ENCODE measurements around the gene FUZ.

Gene FUZ

DNA sequence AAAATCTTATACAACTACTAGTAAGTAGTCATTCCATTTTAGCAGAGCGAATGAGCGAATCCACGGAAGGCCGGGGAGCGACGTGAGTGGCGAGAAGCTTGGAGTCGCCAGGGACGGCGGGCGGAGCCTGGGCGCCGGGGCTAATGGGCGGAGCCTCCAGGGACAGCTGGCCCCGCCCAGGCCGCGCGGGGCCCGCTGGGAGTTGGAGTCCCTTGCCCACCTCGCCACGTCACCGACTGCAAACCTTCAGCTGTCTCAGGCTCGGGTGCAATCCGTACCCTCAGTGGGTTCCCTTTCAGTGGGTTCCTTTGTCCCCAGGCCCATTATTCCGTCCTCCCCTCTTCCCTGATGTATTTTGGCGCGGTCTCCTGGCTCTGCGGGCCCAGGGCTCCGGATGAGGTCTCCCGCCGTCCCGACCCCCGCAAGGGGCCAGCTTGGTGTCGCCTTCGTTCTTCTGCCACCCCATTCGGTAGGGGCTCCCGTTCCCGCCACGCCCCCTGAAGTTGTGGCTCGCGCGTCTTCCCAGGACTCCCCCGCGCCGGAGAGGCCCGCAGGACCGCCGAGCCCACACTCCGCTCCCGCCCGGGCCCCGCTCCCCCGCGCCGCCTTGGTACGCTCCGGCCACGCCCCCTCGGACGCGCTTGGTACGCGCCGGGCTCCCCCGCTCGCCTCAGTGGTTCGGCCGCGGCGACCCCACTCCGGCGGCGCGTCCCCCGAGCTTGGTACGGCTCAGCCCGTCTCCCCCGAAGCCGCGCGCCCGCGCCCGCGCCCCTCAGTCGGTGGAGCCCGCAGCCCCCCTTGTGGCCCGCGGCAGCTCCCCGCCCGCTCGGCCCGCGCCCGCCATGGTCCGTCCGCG is 37.6 kb upstream of the FUZ start, which contains the start of gene PTOV1:
TSS of gene PTOV1 (plus strand) at position 673 of the 856 bp plus-strand sequence.
- peak; percentile 91 for DNase-seq

DNA sequence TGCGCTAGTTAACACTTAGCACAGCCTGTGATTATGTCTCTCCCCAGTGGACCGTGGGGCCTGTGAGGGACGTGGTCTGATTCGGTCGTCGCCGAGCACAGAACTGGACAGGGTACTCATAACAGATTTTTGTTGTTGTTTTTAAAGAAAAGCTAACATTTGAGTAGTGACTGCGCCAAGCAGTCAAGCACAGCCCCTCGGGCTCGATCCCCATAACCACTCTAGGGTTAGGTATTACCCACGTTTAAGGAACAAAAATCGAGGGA is 37.1 kb upstream of the FUZ start:
- DNase-seq = no peak

DNA sequence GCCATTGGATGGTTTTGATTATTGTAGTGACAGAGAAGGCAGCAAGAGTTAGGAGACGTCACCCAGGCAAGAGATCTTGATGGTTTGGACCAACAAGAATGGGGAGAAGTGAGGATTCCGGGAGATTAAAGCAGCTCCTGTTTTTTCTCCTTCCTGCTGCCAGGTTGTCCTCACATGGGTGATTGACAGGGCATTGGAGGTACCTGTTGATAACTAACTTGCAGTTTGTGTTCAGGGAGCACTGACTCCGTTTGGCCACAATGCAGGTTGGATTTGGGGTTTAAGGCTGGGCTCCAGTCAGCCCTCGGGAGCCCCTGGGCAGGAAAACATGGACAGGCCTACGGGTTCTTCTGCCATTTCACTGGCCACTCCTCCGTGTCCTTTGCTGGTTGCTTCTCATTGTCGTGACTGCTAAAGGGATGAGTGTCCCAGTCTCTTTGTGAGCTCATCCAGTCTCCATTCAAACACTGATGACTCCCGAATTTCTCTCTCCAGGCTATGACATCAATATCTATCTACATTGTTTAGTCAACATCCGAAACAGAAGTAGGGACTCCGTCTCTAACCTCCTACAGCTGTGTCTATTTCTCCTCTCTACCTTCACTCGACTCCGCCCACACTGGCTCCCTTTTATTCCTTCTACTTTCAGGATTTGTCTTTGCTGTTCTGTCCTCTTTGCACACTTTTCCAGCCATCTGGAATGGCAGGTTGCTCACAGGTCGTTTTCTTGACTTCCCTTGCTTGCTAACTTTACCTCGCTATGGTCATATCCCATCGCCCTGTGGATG is 36.5 kb upstream of the FUZ start:
- DNase-seq = no peak

DNA sequence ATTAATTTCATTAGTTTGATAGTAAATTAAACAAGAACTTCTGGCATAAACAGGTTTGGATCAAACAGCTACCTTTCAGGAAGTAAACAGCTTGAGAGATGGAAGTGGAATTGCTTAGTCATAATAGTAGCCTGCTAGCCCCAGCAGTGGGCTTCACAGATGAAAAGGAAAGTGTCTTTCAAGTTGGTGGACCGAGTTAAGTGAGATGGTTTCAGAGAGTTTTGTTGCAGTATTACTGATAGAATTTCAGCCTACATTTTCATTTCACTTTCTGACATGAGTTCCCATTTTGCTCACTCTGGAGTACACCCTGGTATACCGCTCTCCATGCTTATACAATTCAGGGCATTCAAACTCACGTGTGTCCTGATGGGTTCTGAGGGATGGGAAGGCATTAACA is 35.8 kb upstream of the FUZ start:
- no peak for DNase-seq

DNA sequence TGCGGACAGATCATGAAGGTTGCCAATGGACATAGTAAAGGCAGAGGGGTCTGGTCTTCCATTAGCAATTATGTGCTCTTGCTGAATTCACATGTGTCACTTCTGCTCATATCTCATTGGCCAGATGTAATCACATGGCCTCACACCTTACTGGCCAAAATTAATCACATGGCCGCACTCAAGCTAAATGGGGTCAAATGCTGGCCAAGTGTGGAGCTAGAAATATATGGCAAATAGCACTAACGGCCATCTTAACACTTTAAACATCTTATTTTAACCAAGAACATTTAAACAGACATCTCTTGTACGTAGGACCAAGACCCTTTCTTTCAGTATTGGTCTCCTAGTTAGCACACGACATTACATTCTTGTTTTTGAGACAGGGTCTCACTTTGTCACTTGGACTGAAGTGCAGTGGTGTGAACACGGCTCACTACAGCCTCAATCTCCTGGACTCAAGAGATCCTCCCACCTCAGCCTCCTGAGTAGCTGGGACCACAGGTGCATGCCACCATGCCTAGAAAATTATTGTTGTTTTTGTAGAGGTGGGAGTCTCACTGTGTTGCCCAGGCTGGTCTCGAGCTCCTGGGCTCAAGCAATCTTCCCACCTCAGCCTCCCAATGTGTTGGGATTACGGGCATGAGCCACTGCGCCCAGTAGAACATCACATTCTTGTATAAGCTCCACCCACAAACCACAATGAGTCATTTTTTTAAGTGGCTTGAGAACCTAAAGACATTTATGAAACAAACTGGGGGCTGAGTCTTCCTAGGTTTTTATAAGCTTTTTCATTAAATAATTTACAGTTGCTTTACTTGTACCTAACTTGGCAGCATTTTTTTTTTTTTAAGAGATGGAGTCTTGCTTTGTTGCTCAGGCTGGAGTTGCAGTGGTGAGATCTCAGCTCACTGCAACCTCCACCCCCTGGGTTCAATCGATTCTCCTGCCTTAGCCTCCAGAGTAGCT is 34.9 kb upstream of the FUZ start:
- DNase-seq = no peak

DNA sequence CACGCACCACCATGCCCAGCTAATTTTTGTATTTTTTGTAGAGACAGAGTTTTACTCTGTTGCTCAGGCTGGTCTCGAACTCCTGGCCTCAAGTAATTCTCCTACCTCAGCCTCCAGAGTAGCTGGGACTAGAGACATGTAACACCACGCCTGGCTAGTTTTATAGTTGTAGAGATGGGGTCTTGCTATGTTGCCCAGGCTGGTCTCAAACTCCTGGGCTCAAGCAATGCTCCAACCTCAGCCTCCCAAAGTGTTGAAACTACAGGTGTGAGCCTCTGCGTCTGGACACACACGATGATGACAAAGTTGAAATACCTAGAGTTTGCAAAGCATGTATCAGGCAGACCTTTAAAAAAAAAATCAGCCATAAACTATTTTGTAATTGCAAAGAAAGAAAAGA is 33.3 kb upstream of the FUZ start:
- DNase-seq = no peak

DNA sequence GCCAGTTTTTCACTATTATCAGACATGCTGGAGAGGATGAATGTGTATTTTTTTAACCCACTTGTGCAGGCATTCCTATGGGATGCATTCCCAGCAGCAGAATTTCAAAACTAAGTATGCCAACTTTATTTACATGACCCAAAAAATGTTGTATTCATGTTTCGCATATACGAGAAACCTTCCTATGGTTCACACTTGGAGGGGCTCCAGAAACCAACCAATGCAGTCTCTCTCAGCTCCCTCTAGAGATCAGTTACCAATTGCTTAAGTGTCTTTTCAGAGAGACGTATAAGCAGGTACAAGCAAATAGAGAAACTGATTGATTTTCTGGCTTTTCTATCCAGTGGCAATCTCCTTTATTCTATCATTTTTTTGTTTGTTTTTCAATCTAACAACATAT is 32.3 kb upstream of the FUZ start:
- no peak for DNase-seq

DNA sequence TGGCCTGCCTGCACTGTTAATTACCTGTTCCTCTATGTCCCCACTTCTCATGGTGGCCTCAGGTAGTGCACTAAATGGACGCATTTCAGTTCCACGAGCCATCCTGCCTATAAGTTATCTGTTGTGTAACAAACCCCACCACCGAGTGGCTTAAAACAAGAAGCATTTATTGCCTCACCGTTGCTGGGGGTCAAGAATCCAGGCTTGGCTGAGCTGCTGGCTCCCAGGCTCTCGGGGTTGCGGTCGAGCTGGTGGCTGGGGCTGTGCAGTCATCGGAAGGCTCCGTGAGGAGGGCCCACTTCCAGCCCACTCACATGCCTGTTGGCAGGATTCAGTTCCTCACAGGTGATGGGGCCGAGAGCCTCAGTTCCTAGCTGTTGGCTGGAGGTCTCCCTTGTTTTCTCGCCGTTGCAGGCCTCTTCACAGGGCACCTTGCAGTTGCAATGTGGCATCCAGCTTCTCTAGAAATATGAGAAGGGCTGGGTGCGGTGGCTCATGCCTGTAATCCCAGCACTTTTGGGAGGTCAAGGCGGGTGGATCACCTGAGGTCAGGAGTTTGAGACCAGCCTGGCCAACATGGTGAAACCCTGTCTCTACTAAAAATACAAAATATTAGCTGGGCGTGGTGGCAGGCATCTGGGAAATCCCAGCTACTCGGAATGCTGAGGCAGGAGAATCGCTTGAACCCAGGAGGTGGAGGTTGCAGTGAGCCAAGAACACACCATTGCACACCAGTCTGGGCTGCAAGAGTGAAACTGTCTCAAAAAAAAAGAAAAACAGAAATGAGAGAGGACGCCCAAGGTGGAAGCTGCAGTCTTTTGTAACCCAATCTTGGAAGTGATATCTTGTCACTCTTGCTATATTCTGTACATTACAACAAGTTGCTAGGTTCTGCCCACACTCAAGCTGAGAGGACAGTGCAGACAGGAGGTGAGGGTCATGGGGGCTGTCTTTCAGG is 31.3 kb upstream of the FUZ start:
- DNase-seq = no peak

DNA sequence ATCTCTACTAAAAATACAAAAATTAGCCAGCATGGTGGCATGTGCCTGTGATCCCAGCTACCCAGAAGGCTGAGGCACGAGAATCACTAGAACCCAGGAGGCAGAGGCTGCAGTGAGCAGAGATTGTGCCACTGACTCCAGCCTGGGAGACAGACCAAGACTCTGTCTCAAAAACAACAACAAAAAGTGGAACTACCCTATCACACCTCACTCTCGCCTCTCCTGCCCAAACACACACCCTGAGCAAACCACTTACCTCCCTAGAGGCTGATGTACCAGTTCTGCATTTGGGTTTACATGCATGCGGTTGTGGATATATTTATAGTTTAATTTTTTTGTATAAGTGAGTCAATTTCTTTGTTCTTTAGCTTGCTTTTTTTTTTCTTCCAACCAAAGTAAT is 30.2 kb upstream of the FUZ start:
- no peak for DNase-seq

DNA sequence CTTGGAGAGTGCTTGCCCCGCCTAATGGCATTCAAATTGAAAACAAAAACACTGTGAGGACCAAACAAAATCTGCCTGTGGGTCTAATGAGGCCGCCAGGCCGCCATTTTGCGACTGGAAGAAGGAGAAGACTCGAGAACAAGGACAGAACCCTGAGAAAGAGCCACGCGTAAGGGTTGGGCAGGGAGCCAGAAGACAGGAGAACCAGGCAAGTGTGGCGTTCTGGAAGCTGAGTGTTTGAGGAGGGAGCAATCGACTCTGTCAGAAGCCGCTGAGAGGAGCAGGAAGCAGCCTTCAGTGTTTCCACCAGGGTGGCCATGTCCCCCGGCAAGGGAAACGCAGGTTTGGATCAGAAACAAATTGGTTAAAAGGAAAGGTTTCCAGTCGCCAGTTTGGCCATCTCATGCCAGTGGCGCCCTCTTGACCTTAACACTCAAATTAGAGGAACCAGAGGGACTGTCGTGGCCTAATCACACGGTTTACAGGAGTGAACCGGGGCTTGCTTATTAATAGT is 27.7 kb upstream of the FUZ start:
- DNase-seq = no peak

DNA sequence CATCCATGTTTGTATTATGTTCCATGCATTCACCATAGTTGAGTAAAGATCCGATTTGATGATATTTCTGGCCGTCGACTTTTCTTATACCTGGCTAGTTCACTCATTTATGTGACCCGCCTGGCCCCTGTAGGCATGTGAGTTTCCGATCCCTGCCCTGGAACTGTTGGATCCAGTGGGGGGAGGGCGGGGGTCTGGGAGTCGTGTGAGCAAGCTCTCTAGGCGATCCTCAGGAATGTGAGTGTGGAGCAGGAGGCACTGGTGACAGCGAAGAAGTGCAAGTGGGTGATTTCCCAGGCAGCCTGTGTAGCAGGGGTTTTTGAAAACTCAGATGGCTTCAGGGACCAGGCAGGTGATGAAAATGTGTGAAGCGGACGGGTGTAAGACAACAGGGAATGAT is 27.2 kb upstream of the FUZ start:
- no peak for DNase-seq

DNA sequence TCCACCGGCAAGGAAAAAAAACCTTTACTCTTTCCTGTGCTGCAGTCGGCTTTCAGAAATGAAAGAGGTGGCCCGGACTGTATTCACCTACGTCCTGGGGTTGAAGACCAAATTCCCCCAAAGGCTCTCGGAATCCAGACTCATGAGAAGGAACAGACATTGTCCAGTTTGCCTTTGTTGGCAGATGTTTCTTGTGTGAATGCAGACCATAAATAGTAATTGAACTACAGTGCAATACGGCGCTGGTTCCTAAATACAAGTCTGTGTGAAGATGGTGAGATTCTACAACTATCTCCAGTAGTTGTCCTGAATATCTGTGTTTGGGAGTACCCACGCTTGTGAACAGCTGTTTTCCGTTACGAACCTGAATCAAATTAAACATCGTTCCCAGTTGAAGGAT is 26.6 kb upstream of the FUZ start:
- DNase-seq = no peak

DNA sequence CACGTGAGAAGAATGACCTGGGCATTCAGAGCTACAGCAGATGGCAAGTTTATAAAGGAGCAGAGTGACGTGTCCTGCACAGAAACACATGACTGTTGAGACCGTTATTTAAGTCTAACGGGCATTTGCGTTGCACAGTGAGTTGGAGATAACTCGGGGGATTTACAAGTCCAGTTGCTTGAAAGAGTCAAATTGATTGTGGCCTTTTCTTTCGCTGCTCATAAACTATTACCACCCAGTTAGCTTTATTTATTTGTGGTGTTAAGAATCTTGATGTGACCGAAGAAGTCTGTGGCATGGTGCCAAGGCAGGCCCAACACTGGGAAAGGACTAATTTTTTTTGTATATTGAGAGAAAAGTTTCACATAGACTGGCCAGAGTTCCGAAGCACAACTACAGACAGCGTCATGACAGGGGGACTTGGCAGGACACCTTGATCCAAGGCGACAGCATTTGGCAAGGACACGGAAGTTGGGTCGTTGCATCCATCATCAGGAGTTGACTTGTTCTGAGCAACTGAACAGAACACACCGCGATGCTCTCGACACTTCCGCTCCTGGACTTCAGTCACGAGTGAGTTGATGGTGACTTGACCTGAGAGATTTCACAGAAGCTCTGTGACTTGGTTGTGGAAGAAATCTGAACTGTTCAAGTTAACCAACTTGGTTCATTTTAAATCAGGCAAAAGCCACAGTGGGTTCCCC is 25.9 kb upstream of the FUZ start:
- no peak for DNase-seq

DNA sequence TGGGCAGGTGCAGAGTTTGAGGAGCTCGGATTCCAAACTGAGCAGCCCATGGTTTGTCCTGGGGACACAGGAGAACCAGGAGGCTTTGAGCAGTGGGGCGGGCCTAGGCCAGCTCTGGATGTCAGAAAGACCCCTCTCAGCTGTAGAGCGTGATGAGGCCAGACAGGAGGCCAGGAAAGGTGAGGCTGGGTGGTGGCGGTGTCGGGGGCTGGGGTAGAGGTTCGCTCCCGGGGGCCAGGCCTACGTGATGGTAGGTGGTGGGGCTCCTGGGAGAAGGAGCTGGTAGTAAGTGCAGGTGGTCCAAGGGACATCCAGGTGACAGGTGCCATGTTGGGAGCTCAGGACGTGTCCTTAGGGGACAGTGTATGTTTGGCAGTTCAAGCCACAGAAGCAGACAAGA is 24.3 kb upstream of the FUZ start:
- DNase-seq = no peak

DNA sequence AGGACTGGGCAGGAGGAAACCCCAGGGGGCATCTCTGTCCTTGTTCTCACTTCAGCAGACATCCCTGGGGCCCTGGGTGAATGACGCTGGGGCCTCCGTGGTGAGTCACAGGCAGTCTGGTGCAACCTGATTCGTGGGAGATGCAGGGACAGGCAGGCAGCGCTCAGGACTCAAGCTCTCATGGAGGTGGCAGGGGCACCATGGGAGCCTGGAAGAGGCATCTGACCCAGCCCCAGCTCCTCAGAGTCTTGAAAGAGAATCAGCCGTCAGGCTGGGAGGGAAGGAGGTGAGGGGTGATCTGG is 23.9 kb upstream of the FUZ start:
- no peak for DNase-seq

DNA sequence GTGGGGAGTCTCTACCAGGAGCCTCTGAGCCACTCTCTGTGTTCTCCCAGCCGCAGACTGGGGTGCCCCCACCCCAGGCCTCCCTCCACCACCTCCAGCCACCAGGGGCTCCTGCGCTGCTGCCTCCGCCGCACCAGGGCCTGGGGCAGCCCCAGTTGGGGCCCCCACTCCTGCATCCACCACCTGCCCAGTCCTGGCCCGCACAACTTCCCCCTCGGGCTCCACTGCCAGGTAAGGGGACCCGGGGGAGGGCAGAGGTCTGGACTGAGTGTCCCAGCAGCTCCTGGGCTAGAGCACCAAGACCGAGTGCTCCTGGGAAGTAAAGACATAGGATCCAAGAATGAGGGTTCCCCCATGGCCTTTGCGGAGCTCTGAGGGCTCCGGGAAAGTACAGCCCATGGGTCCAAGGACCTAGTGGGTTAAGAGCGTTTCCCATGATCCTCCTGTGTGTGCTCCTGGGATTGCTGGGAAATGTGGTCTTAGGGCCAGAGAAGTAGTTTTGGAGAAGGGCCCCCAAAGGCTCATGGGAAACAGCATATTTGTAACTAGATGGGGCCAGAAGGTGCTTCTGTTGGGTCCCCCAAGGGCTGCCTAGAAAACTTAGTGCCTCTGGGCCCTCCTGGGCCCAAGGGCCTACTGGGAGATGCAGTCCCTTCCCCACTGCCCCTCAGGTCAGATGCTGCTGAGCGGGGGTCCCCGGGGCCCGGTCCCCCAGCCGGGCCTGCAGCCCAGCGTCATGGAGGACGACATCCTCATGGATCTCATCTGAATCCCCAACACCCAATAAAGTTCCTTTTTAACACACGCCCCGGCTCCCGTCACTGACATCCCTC is 23.3 kb upstream of the FUZ start:
- DNase-seq = no peak

DNA sequence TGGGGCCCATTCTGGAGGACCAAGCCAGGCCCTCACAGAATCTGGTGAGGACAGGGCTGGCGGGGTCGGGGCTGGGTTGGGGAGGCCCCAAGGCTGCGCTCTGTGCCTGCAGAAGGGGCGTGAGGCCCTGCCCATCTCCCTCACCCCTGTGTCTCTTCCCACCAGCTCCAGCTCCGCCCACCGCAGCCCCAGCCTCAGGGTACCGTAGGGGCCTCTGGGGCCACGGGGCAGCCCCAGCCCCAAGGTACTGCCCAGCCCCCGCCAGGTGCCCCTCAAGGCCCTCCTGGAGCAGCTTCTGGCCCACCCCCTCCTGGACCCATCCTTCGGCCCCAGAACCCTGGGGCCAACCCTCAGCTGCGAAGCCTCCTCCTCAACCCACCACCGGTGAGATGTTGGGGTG is 22.5 kb upstream of the FUZ start:
- DNase-seq = no peak

DNA sequence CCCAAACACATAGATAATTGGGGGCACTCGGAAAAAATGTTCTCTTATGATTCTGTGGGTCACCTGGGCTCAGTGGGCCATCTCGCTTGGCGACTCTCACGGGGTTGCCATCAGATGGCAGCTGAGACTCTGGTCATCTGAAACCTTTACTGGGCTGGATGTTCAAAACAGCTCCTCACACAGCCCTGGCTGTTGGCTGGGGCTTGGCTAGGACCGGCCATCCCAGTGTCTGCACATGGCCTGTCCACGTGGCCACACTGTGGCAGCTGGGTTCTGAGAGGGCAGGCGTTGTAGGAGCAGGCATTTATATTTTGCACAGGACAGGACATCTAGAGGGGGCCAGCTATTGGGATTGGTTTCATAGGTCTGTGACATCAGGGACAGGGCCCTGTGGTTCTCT is 20.5 kb upstream of the FUZ start:
- no peak for DNase-seq

DNA sequence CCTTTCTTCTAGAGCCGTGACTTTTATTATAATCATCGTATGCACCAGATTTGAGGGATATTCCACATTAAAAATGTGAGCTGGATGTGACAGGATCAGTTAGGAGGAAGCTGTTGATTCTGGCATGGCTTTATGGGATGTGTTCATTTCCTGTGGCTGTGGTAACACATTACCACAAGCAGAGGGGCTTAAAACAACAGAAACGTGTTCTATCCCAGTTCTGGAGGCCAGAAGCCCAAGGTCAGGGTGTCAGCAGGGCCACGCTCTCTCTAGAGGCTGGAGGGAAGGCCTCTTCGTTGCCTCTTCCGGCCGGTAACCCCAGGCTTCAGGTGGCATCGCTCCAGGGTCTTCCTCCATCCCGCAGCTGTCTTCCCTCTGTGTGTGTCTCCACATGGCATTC is 19.5 kb upstream of the FUZ start:
- no peak for DNase-seq

DNA sequence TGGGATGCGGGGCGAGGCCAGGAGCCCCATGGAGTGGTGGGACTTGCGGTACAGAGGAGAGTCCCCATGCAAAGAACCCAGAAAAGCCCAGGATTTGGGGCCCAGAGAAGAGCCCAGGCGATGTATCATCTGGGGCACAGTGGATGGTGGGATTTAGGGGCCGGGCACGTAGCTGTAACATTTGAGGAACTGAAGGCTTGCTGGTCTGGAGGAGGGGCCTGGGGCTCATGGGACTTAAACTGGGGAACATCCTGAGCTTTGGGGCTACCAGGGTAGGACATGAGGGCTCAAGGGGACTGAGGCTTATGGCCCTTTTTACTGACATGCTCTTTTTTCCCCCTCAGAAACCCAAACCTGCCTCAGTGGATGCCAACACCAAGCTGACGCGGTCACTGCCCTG is 18.5 kb upstream of the FUZ start:
- DNase-seq = no peak

DNA sequence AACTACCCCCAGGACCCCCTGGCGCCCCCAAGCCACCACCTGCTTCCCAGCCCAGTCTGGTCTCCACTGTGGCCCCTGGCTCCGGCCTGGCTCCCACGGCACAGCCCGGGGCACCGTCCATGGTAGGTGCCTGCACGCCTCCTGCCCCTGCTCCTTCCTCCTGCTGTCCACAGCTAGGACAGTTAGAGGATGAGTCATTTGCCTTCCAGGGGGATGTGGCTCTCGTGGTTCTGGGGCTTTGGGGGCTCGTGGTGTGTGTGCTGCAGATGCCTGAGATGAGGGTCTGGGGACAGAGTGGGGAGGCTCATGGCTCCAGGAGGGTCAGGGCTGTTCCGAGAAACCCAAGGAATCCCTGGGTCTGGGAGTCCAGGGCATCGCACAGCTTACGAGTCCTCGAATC is 17.7 kb upstream of the FUZ start:
- no peak for DNase-seq

Measured in NCI-H446 treated with DMSO at 0.1 percent for 48 hours (cell line).